Endometrium (tissue), 2 donors: ENCODE data around the gene KCND3.

Source experiments
- FAIRE-seq: peaks from 2 replicates; lab custom pipeline; 2012; peaks lifted over from hg19 to GRCh38; lab: Jason Lieb, UNC
- donor health status: control.
- donor health status: control.

Gene KCND3

GRCh38 chr1:111843177-111843576 lies 146.3 kb downstream of the KCND3 start:
- no peak for FAIRE-seq

- no peak for FAIRE-seq
Observed at GRCh38 chr1:111842411-111842810, 147.1 kb downstream of the KCND3 start.

- FAIRE-seq, result no peak
Observed at GRCh38 chr1:111841746-111842145, 147.7 kb downstream of the KCND3 start.

- no peak for FAIRE-seq
Observed at GRCh38 chr1:111841189-111841588, 148.3 kb downstream of the KCND3 start.

- FAIRE-seq, result no peak
Observed at GRCh38 chr1:111837393-111837792, 152.1 kb downstream of the KCND3 start.

GRCh38 chr1:111836111-111836510 lies 153.4 kb downstream of the KCND3 start:
- no peak for FAIRE-seq

- FAIRE-seq, result no peak
Observed at GRCh38 chr1:111835514-111835913, 154.0 kb downstream of the KCND3 start.

- no peak for FAIRE-seq
Observed at GRCh38 chr1:111834956-111835355, 154.5 kb downstream of the KCND3 start.

- no peak for FAIRE-seq
Observed at GRCh38 chr1:111833334-111833733, 156.1 kb downstream of the KCND3 start.

- no peak for FAIRE-seq
Observed at GRCh38 chr1:111832521-111833155, 156.8 kb downstream of the KCND3 start.

- no peak for FAIRE-seq
Observed at GRCh38 chr1:111831153-111831552, 158.3 kb downstream of the KCND3 start.

GRCh38 chr1:111827946-111828345 lies 161.5 kb downstream of the KCND3 start:
- no peak for FAIRE-seq

- no peak for FAIRE-seq
Observed at GRCh38 chr1:111826278-111826677, 163.2 kb downstream of the KCND3 start.

- FAIRE-seq, result no peak
Observed at GRCh38 chr1:111825217-111825616, 164.3 kb downstream of the KCND3 start.

GRCh38 chr1:111822138-111822537 lies 167.3 kb downstream of the KCND3 start:
- no peak for FAIRE-seq

- FAIRE-seq, result no peak
Observed at GRCh38 chr1:111821121-111821745, 168.2 kb downstream of the KCND3 start.

GRCh38 chr1:111819566-111820263 lies 169.8 kb downstream of the KCND3 start:
- FAIRE-seq, result no peak

- FAIRE-seq, result no peak
Observed at GRCh38 chr1:111818546-111818945, 170.9 kb downstream of the KCND3 start.

- no peak for FAIRE-seq
Observed at GRCh38 chr1:111818081-111818480, 171.4 kb downstream of the KCND3 start.

- no peak for FAIRE-seq
Observed at GRCh38 chr1:111814642-111815041, 174.8 kb downstream of the KCND3 start.

- FAIRE-seq, result no peak
Observed at GRCh38 chr1:111814305-111814628, 175.2 kb downstream of the KCND3 start.

GRCh38 chr1:111813440-111814304 lies 175.8 kb downstream of the KCND3 start:
- no peak for FAIRE-seq

GRCh38 chr1:111812306-111812705 lies 177.2 kb downstream of the KCND3 start:
- FAIRE-seq, result no peak
